ENCODE measurements around the gene SLC38A8. TPM values are rescaled to one million over a fixed set of nuclear protein-coding genes. Genes with fewer than 3 reads are reported as not detected.

SLC38A8 gene
- total RNA-seq, 2 experiments from 2014 or later: not detected

DNA sequence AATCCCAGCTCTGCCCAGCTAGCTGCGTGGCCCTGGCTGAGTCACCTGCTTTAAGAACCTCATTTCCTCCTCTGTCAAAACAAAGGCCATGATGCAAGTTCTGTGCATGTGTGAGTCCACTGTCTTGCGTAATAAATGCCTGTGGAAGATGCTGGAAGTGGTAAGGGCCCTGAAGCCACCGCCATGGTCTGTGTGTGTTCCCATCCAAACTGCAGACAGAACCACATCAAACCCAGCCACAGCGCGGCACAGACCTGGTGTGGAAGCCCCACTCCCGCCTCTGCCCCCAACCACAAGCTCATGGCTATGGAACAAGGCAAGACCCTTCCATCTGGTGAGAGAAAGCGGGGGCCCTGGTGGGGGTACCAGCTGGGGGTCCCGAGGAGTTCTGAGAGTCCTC, 48.5 kb downstream of the SLC38A8 start:
- DNase-seq: no peak
- H3K4me3 Mint-ChIP-seq: no peak overlapping the region
- CTCF ChIA-PET: interaction anchor here (1.0 kb wide), 1 partner anchor 22 kb away, joined by 3 read pairs; no protein-coding TSS in a partner anchor

GRCh38 chr16:83992624-83993023, 50.0 kb downstream of the SLC38A8 start:
- POLR2A ChIA-PET: no interaction called here
- DNase-seq: no peak
- no peak overlapping the region for H3K27ac Mint-ChIP-seq
- no peaks in the 10 kb centered on the region for H3K4me1 Mint-ChIP-seq
- CTCF ChIA-PET: interaction anchor here (1.0 kb wide), 1 partner anchor 28 kb away, joined by 5 read pairs; no protein-coding TSS in a partner anchor
- no peak overlapping the region for H3K4me3 Mint-ChIP-seq
- no peaks in the 10 kb centered on the region for H3K9me3 Mint-ChIP-seq
- peaks cover 43% of the 10 kb centered on the region for H3K27me3 Mint-ChIP-seq
- no peaks in the 10 kb centered on the region for H3K36me3 Mint-ChIP-seq (ENCODE audit: low read depth)

More for the DNA sequence above, 48.5 kb downstream of the SLC38A8 start:
- Mint-ChIP-seq H3K36me3 (ENCODE audit: low read depth) (no peaks in the 10 kb centered on the region), H3K4me1 (no peaks in the 10 kb centered on the region), H3K9me3 (no peaks in the 10 kb centered on the region), H3K27me3 (peaks cover 30% of the 10 kb centered on the region), H3K27ac (no peak overlapping the region)
- POLR2A ChIA-PET: no interaction called here

GRCh38 chr16:83990492-83990891, 52.1 kb downstream of the SLC38A8 start:
- no peak for DNase-seq
- Mint-ChIP-seq H3K4me1 (no peaks in the 10 kb centered on the region), H3K27ac (no peak overlapping the region), H3K36me3 (ENCODE audit: low read depth) (no peaks in the 10 kb centered on the region), H3K9me3 (no peaks in the 10 kb centered on the region), H3K4me3 (no peak overlapping the region), H3K27me3 (peaks cover 39% of the 10 kb centered on the region)
- ChIA-PET CTCF (no interaction called here), POLR2A (no interaction called here)

DNA sequence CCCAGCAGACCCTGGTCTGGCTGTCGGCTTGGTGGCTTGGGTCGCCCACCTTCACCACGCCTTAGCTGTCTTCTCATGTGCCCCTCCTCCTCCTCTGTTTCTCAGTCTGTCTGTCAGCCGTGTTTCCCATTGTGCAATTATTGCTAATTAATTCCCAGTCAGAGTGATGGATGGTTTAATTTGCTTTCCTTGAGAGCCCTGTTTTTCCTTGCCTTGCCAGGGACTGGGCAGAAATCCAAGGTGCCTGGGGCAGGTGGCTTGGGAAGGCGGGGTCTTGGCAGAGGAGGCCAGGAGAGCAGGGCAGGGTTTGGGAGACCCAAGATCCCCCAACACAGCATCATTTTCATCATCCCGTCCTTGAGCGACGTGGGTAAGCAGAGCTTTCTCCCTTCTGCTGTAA, 53.3 kb downstream of the SLC38A8 start:
- Mint-ChIP-seq H3K36me3 (ENCODE audit: low read depth) (no peaks in the 10 kb centered on the region), H3K4me1 (no peaks in the 10 kb centered on the region), H3K4me3 (no peak overlapping the region), H3K27ac (no peak overlapping the region), H3K9me3 (no peaks in the 10 kb centered on the region), H3K27me3 (peaks cover 32% of the 10 kb centered on the region)
- POLR2A ChIA-PET: no interaction called here
- no peak for DNase-seq
- CTCF ChIA-PET: no interaction called here

DNA sequence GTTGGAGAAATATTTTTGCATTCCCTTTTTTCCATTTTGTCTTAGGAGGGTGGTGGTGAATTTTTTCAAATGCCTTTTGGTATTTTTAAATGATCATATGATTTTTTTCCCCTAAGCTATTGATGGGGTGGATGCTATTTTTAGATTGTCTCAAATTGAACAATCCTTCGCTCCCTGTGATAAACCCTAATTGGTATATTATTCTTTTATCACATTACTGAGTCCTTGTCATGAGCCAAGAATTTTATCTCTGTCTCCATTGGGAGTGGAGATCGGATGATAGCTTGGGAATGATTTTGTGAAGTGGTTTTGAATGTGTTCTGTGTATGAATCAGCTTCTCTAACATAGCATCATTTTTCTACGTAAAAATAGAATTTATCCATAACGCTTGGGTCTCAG, 59.1 kb downstream of the SLC38A8 start:
- Mint-ChIP-seq H3K36me3 (ENCODE audit: low read depth) (no peaks in the 10 kb centered on the region), H3K27ac (no peak overlapping the region), H3K4me1 (no peaks in the 10 kb centered on the region), H3K9me3 (peaks cover 5% of the 10 kb centered on the region), H3K4me3 (no peak overlapping the region), H3K27me3 (peaks cover 11% of the 10 kb centered on the region)
- CTCF ChIA-PET: interaction anchor here (2.0 kb wide), 1 partner anchor 18 kb away, joined by 5 read pairs; no protein-coding TSS in a partner anchor
- no peak for DNase-seq
- POLR2A ChIA-PET: no interaction called here

DNA sequence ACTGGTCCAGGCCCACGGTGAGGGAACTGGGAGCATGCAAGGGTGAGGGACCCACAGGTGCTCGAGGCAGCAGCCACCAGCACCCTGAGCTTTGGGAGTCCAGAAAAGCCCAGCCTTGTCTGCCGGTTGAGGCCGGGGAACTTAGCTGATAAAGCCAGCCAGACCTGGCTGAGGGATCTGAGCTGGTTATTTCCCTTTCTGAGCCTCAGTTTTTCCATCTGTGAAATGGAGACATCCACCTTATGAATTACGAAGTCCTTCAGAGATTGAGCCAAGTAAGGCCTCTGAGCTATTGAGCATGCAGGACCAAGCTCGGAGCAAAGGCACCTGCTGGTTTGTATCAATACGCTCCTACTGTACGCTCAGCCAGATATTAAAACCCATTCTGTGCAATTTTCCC, 60.8 kb downstream of the SLC38A8 start:
- Mint-ChIP-seq H3K9me3 (peaks cover 13% of the 10 kb centered on the region), H3K4me3 (no peak overlapping the region), H3K27me3 (peaks cover 3% of the 10 kb centered on the region), H3K4me1 (no peaks in the 10 kb centered on the region), H3K36me3 (ENCODE audit: low read depth) (no peaks in the 10 kb centered on the region), H3K27ac (no peak overlapping the region)
- CTCF ChIA-PET: no interaction called here
- POLR2A ChIA-PET: no interaction called here
- DNase-seq: no peak

DNA sequence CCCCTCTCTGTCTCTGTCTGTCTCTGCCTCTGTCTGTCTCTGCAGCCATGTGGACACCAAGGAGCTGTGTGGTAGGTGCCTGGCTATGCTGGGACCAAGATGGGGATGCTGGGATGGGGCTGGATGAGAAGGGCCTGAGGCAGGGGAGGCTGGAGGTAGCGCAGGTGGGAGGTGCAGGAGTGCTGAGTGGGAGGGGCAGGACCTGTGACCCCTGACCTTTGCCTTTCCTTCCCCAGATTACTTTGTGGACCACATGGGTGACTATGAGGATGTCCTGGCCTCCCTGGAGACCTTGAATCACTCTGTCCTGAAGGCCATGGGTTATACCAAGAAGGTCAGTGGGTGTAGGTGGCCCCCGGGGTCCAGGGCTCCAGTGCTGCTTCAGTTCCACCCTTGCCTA, 61.8 kb downstream of the SLC38A8 start:
- peaks cover 13% of the 10 kb centered on the region for H3K9me3 Mint-ChIP-seq
- no peak for DNase-seq
- H3K4me1 Mint-ChIP-seq: no peaks in the 10 kb centered on the region
- no peak overlapping the region for H3K27ac Mint-ChIP-seq
- no peak overlapping the region for H3K4me3 Mint-ChIP-seq
- H3K27me3 Mint-ChIP-seq: no peaks in the 10 kb centered on the region
- H3K36me3 Mint-ChIP-seq (ENCODE audit: low read depth): no peaks in the 10 kb centered on the region
- CTCF ChIA-PET: no interaction called here
- POLR2A ChIA-PET: no interaction called here

- Mint-ChIP-seq H3K4me1 (no peaks in the 10 kb centered on the region), H3K27me3 (no peaks in the 10 kb centered on the region), H3K4me3 (no peak overlapping the region), H3K36me3 (ENCODE audit: low read depth) (no peaks in the 10 kb centered on the region), H3K27ac (no peak overlapping the region), H3K9me3 (peaks cover 13% of the 10 kb centered on the region)
- DNase-seq: no peak
- ChIA-PET POLR2A (no interaction called here), CTCF (interaction anchor here (1.0 kb wide), 1 partner anchor 71 kb away, joined by 4 read pairs; no protein-coding TSS in a partner anchor)
Measured at GRCh38 chr16:83979441-83979840, 63.2 kb downstream of the SLC38A8 start.

- H3K9me3 Mint-ChIP-seq: peaks cover 13% of the 10 kb centered on the region
- ChIA-PET CTCF (interaction anchor here (1.0 kb wide), 1 partner anchor 72 kb away, joined by 4 read pairs; no protein-coding TSS in a partner anchor), POLR2A (no interaction called here)
- no peak overlapping the region for H3K4me3 Mint-ChIP-seq
- H3K27ac Mint-ChIP-seq: no peak overlapping the region
- H3K27me3 Mint-ChIP-seq: no peaks in the 10 kb centered on the region
- H3K4me1 Mint-ChIP-seq: no peaks in the 10 kb centered on the region
- H3K36me3 Mint-ChIP-seq (ENCODE audit: low read depth): no peaks in the 10 kb centered on the region
- DNase-seq: no peak
Measured at GRCh38 chr16:83978401-83978904, 64.1 kb downstream of the SLC38A8 start.

DNA sequence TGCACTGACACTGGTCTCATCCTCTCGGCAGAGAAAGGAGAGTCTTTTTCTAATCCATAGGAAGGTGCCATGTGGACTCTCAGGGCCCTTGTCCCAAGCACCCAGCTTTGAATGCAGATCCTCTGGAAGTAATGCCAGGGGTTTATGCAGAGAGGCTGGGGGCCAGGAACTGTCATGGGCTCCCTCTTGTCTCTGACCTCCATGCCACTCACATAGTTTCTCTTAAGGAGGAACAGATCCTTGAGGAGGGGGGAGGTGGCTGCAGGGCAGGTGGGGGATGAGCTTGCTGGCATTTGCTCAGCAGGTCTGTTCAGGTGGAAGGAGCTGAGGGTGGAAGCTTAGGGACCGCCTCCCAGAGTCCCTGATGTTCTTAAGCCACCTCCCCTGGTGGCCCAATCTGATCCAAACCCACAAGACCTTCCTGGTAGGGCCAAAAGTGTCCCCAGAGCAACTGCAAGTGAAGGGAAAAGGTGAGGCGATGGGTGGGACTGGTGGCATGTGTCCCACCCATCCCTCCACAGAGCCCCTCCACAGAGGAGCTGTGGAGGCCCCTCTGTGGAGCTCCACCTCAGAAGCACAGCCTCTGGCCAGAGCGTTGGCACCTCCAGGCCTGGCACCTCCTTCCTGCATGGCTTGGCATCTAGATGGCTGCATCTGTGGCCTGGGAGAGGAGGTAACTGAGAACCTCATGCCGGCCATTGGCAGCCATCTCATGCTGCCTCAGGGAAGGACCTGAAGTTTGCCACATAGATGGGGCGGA, 65.4 kb downstream of the SLC38A8 start:
- Mint-ChIP-seq H3K9me3 (peaks cover 13% of the 10 kb centered on the region), H3K36me3 (ENCODE audit: low read depth) (no peaks in the 10 kb centered on the region), H3K4me1 (no peaks in the 10 kb centered on the region), H3K27ac (no peak overlapping the region), H3K27me3 (no peaks in the 10 kb centered on the region), H3K4me3 (no peak overlapping the region)
- ChIA-PET CTCF (no interaction called here), POLR2A (no interaction called here)
- no peak for DNase-seq

DNA sequence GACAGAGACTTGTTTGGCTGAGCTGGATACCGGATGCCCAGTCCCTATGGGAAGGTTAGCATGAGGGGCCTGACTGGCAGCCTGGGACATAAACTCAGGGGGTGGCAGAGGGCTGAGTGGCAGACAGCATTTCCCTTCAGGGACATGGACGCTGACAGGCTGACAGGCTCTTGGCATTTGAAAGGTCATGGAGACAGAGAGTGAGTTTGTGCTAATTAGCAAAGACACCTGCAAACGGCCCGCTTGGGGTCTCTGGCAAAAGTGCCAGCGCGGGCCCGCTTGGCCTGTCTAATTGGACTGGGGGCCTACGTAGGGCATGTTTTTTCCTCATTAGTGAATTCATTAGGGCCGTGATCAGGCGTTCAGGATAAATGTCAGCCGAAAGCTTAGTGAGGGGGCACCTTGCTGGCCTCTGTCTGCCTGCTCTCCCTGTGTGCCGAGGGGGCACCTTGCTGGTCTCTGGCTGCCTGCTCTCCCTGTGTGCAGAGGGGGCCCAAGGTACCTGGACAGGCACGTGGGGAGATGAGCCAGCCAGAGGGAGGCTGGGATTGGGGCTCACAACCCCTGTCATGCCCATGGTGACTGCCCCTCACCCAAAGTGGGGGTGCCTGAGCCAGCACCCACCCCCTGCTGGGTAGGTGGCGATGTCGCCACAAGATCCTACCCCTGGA, 66.9 kb downstream of the SLC38A8 start:
- Mint-ChIP-seq H3K36me3 (ENCODE audit: low read depth) (no peaks in the 10 kb centered on the region), H3K9me3 (peaks cover 13% of the 10 kb centered on the region), H3K4me3 (no peak overlapping the region), H3K27me3 (peaks cover 3% of the 10 kb centered on the region), H3K4me1 (no peaks in the 10 kb centered on the region), H3K27ac (no peak overlapping the region)
- ChIA-PET CTCF (no interaction called here), POLR2A (no interaction called here)
- no peak for DNase-seq

DNA sequence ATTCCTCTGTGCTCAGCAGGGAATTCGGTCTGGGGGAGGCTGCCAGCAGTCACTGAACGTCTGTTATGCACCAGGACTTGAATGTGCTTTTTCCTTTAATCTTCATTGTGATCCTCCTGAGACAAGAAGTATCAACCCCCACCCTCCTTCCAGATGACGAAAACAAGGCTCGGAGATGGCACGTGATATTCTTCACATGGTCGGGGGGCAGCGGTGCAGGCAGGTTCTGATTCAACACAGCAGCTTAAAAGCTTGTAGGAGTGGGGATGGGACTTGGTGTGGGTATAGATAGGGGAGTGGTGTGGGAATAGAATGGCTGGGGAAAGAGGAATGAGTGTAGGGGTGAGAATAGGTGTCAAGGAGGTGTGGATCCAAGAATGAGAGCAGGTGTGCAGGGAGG, 68.1 kb downstream of the SLC38A8 start:
- H3K27me3 Mint-ChIP-seq: peaks cover 11% of the 10 kb centered on the region
- ChIA-PET CTCF (no interaction called here), POLR2A (no interaction called here)
- DNase-seq: no peak
- no peak overlapping the region for H3K27ac Mint-ChIP-seq
- peaks cover 13% of the 10 kb centered on the region for H3K9me3 Mint-ChIP-seq
- H3K4me3 Mint-ChIP-seq: no peak overlapping the region
- no peaks in the 10 kb centered on the region for H3K36me3 Mint-ChIP-seq (ENCODE audit: low read depth)
- H3K4me1 Mint-ChIP-seq: no peaks in the 10 kb centered on the region

DNA sequence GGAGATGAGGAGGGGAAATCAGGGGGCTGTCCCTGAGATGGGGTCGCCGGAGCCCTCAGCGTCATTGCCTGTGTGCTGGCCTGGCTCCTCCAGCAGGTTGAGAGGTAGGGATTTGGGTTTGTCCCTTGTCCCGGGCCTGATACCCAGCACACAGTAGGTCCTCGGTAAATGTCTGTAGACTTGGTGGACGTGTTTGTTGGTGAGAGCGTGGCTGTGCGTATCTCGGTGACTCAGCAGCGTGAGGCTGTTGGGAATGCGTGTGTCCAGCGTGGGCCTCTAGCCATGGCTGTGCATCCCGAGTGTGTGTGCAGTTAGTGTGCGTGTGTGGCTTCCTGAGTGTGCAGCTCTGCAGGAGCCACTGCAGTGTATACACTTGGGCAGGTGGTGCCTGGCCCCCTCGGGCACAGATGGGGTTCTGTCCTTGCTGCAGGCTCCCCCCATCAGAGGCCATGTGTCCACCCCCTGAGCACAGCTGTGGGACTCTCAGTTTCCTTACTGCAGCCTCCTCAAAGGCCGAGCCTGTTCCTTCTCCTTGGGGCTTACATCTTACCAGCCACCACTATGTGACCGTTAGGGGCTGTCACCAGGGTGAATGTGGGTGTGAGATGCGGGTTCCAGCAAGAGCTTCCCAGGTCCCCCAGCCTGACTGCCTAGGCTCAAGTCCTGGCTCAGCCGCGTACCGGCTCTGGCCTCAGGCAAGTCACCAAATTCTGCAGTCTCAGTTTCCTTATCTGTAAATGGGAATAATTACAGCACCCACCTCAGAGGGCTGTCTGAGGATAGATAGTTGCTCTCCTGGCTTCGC, 68.8 kb downstream of the SLC38A8 start:
- H3K9me3 Mint-ChIP-seq: peaks cover 9% of the 10 kb centered on the region
- no peak overlapping the region for H3K27ac Mint-ChIP-seq
- CTCF ChIA-PET: no interaction called here
- POLR2A ChIA-PET: no interaction called here
- peaks cover 16% of the 10 kb centered on the region for H3K27me3 Mint-ChIP-seq
- H3K36me3 Mint-ChIP-seq (ENCODE audit: low read depth): no peaks in the 10 kb centered on the region
- no peak overlapping the region for H3K4me3 Mint-ChIP-seq
- no peak for DNase-seq
- H3K4me1 Mint-ChIP-seq: no peaks in the 10 kb centered on the region
